ENCODE data around the gene MAGI2.

The MAGI2 gene

GRCh38 chr7:78673272-78673671 is 780.2 kb downstream of the MAGI2 start:
- no peak for DNase-seq (ENCODE audit: low spot score)
- in situ Hi-C loops (cut with MboI; ENCODE audit: low sequenced_read_pairs, unreplicated experiment): no loop called here
- TF ChIP-seq, protein P1, sequence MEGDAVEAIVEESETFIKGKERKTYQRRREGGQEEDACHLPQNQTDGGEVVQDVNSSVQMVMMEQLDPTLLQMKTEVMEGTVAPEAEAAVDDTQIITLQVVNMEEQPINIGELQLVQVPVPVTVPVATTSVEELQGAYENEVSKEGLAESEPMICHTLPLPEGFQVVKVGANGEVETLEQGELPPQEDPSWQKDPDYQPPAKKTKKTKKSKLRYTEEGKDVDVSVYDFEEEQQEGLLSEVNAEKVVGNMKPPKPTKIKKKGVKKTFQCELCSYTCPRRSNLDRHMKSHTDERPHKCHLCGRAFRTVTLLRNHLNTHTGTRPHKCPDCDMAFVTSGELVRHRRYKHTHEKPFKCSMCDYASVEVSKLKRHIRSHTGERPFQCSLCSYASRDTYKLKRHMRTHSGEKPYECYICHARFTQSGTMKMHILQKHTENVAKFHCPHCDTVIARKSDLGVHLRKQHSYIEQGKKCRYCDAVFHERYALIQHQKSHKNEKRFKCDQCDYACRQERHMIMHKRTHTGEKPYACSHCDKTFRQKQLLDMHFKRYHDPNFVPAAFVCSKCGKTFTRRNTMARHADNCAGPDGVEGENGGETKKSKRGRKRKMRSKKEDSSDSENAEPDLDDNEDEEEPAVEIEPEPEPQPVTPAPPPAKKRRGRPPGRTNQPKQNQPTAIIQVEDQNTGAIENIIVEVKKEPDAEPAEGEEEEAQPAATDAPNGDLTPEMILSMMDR (IDR thresholded peaks at IDR 0.05; ENCODE audit: borderline replicate concordance, control extremely low read depth, extremely low read depth, insufficient read depth, missing control alignments): no peak

GRCh38 chr7:78662939-78663338 is 790.5 kb downstream of the MAGI2 start:
- DNase-seq (ENCODE audit: low spot score): no peak
- TF ChIP-seq, protein P1 (IDR thresholded peaks at IDR 0.05; ENCODE audit: borderline replicate concordance, control extremely low read depth, extremely low read depth, insufficient read depth, missing control alignments): no peak
- in situ Hi-C loops (cut with MboI; ENCODE audit: low sequenced_read_pairs, unreplicated experiment): no loop called here

DNA sequence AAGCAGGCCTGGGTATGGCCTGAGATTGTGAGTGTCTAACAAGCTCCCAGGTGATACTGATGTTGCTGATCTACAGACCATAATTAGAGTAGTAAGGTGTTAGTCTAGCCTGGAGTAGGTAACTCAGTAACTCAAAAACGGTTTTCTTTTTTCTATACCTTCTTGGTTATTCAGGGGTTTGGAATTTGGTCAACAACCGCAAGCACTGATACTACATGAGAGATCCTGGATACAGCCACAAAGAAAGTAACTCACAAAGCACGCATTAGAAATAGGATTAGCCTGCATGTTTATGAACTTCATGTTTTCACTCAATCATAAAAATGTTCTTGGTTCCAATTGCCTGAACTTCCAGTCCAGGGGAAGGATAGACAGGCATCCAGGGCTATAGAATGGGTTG is 803.5 kb downstream of the MAGI2 start:
- no peak for DNase-seq (ENCODE audit: low spot score)
- in situ Hi-C loops (cut with MboI; ENCODE audit: low sequenced_read_pairs, unreplicated experiment): no loop called here
- TF ChIP-seq, protein P1 (IDR thresholded peaks at IDR 0.05; ENCODE audit: borderline replicate concordance, control extremely low read depth, extremely low read depth, insufficient read depth, missing control alignments): no peak

GRCh38 chr7:78649236-78649635 is 804.2 kb downstream of the MAGI2 start:
- in situ Hi-C loops (cut with MboI; ENCODE audit: low sequenced_read_pairs, unreplicated experiment): no loop called here
- TF ChIP-seq, protein P1 (IDR thresholded peaks at IDR 0.05; ENCODE audit: borderline replicate concordance, control extremely low read depth, extremely low read depth, insufficient read depth, missing control alignments): no peak
- DNase-seq (ENCODE audit: low spot score): no peak

DNA sequence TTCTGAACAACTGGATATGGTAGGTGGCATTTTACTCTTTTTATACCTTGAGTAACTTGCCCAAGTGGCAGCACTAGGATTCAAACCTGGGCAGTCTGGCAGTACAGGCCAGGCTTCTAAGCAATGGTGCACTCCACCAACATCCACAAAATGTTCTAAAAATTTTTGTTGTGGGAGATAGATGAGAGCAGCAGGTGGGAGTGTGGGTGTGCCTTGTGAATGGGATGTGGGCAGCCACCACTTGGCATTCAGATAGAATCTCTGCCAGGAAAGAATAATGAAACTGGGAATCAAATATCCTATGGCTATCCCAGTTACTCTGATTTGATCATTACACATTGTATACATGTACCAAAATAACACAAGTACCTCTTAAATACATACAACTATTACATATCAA is 810.7 kb downstream of the MAGI2 start:
- in situ Hi-C loops (cut with MboI; ENCODE audit: low sequenced_read_pairs, unreplicated experiment): no loop called here
- DNase-seq (ENCODE audit: low spot score): no peak
- TF ChIP-seq, protein P1 (IDR thresholded peaks at IDR 0.05; ENCODE audit: borderline replicate concordance, control extremely low read depth, extremely low read depth, insufficient read depth, missing control alignments): no peak

GRCh38 chr7:78638364-78638763 is 815.1 kb downstream of the MAGI2 start:
- TF ChIP-seq, protein P1 (IDR thresholded peaks at IDR 0.05; ENCODE audit: borderline replicate concordance, control extremely low read depth, extremely low read depth, insufficient read depth, missing control alignments): no peak
- no peak for DNase-seq (ENCODE audit: low spot score)
- in situ Hi-C loops (cut with MboI; ENCODE audit: low sequenced_read_pairs, unreplicated experiment): no loop called here

GRCh38 chr7:78636727-78637126 is 816.7 kb downstream of the MAGI2 start:
- TF ChIP-seq, protein P1 (IDR thresholded peaks at IDR 0.05; ENCODE audit: borderline replicate concordance, control extremely low read depth, extremely low read depth, insufficient read depth, missing control alignments): no peak
- no peak for DNase-seq (ENCODE audit: low spot score)
- in situ Hi-C loops (cut with MboI; ENCODE audit: low sequenced_read_pairs, unreplicated experiment): no loop called here

Data from GM13976 (cell line).